GM18519 (cell line): ENCODE measurements around the gene POGLUT2.

Experiments
- ATAC-seq: cut with Tn5 transposase; IDR thresholded peaks from one replicate; pipeline ENCODE4 v1.9.1; 2021; ENCODE audit warnings: mild to moderate bottlenecking, moderate library complexity; ENCODE audit not compliant: unreplicated experiment, low FRiP score

The POGLUT2 gene

DNA sequence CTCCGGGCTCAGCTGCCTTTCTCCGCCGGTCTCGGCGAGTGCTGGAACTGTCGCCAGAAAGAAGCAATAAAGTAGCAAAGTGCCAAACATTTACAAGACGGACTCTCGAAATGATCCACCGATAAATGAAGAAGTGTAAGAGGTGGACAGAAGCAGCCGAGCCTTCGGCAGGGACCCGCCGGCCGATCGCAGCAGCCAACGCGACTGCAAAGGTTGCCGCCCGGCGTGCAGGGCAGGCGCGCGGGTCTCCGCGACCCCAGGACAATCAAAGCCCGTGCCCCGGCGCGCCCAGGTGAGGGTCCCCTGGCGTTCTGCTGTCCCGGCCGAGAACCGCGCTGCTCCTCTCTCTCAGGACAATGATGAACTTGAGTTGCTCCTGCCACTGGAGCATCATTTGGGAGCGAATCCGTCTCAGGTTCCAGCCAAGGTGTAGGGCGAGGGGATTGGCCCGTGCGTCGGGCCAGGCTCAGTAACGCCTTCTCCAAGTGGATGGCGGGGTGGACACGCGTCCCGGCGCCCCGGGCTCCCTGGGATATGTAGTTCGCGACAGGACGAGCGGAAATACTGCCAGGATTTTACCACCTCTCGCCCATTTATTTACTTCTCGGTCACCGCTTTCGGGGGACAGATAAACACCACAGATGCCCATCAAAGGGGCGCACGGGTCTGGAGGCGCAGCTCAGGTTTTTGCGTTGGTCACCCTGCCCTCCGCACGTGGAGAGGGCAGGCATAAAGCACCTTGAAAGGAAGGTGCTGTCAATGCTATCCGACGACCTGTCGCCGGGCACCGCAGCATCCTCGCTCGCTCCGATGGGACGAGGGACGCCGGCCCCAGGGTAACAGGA lies at the start of gene POGLUT2, which contains the start of gene BIVM:
TSS of gene POGLUT2 (minus strand) at position 396 of the 845 bp plus-strand sequence. CDS start at position 90, 306 bp downstream.
TSS of gene BIVM (plus strand) at position 539 of the 845 bp plus-strand sequence. CDS start 8,149 bp downstream, outside the sequence.
- ATAC-seq: peak; percentile 75

- peak; percentile 23 for ATAC-seq
Observed at GRCh38 chr13:102847272-102848234, 48.8 kb upstream of the POGLUT2 start.

GRCh38 chr13:102846261-102847015 lies 47.7 kb upstream of the POGLUT2 start:
- peak; percentile 33 for ATAC-seq

- ATAC-seq: peak; percentile 72
Observed at GRCh38 chr13:102845630-102846260, 47.0 kb upstream of the POGLUT2 start, which contains the start of gene ERCC5. ERCC5 (plus strand) TSS chr13:102846032; CDS start chr13:102846267, 235 bp downstream.

DNA sequence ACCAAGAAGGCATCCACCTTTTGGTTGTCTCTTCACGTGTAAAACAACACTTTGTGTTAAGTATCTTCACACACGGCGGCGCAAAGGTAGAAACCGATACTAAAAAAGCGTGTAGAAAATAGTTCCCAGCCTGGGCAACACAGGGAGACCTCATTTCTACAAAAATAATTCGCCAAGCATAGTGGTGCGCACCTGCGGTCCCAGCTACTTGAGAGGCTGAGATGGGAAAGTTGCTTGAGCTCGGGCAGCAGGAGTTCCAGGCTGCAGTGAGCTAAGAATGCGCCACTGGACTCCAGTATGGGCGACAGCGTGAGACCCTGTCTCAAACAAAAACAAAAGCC lies 46.5 kb upstream of the POGLUT2 start:
- ATAC-seq: peak; percentile 1

DNA sequence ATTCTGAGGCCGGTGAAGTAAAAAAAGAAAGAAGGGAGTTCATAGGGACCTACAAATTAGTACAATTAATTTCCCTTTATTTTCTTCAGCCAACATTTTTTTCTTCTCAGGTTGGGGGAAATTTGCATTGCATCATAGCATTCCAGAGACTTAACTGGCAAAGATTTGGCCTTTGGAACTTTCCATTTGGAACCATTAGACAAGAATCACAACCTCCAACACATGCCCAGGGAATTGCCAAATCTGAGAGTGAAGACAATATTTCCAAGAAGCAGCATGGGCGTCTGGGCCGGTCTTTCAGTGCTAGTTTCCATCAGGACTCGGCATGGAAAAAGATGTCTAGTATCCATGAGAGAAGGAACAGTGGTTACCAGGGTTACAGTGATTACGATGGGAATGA lies 40.7 kb upstream of the POGLUT2 start:
- ATAC-seq: no peak

GRCh38 chr13:102838982-102839381 lies 40.2 kb upstream of the POGLUT2 start:
- no peak for ATAC-seq

DNA sequence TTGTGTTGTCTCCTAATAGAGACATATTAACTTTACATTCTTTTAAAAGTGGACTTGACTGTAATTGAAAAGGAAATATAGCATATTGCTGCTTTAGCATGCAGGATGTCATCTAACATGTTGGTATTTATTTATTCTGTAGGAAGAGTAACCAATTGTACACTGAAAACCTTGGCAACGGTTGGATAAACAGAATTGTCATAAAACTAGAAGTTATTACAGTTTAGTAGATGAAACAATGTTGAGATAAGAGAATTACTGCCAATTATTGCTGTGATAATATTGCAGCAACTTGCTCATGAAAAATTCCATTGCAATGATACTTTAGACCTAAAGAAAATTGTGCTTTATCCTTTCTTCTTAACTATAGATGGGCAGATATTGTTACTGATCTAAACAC lies 39.5 kb upstream of the POGLUT2 start:
- ATAC-seq: no peak

DNA sequence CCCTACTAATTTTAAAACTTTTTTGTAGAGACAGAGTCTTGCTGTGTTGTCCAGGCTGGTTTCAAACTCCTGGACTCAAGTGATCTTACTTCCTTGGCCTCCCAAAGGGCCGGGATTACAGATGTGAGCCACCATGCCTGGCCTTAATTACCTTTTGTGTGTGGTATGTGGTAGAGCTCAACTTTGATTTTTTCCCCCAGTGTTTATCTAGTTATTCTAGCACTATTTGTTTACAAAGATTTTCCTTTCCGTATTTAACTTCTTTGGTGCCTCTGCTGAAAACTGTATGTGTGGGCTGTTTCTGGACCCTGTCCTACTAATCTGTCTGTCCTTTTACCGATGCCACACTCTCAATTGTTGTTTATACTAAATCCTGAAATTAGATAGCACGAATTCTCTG lies 37.7 kb upstream of the POGLUT2 start:
- no peak for ATAC-seq

- ATAC-seq: no peak
Observed at GRCh38 chr13:102830646-102831045, 31.9 kb upstream of the POGLUT2 start.

- no peak for ATAC-seq
Observed at GRCh38 chr13:102825921-102826706, 27.3 kb upstream of the POGLUT2 start.

DNA sequence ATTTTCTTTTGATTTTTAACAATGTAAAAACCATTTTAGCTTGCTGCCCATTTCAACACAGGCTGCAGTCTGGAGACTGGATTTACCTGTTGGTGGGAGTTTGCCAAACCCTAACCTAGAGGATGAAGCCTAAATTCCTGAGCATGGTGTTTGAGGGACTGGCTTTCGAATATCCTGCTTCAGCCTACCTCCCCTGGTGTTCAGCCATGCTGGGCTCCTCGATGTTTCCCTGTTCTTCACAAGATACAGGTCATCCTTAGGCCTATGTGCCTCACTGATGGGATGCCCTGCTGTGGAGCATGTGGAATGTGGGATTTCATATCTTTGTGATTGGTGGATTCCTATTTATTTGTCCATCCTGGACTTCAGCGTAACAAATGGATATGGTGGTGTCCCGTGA lies 26.6 kb upstream of the POGLUT2 start:
- ATAC-seq: no peak

GRCh38 chr13:102817907-102818306 lies 19.1 kb upstream of the POGLUT2 start:
- no peak for ATAC-seq

- ATAC-seq: no peak
Observed at GRCh38 chr13:102817241-102817640, 18.5 kb upstream of the POGLUT2 start.

DNA sequence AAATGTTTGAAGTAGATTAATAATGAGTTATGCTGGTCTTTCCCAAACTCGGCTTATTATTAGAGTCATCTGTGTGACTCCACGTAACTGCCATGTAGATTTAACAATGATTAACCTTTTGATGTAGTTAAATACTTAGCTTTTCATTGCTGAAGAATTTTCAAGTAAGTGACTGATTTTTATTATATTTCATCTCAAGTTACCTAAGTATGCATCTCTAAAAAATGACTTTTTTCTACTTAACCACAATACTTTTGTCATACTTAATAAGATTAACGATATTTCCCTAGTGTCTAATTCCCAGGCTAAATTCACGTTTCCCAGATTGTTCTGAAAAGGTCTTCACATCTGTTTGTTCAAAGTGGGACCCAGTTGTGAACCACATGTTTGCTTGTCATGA lies 17.9 kb upstream of the POGLUT2 start:
- no peak for ATAC-seq

- no peak for ATAC-seq
Observed at GRCh38 chr13:102815788-102816187, 17.0 kb upstream of the POGLUT2 start.

GRCh38 chr13:102814793-102815192 lies 16.0 kb upstream of the POGLUT2 start:
- ATAC-seq: no peak

DNA sequence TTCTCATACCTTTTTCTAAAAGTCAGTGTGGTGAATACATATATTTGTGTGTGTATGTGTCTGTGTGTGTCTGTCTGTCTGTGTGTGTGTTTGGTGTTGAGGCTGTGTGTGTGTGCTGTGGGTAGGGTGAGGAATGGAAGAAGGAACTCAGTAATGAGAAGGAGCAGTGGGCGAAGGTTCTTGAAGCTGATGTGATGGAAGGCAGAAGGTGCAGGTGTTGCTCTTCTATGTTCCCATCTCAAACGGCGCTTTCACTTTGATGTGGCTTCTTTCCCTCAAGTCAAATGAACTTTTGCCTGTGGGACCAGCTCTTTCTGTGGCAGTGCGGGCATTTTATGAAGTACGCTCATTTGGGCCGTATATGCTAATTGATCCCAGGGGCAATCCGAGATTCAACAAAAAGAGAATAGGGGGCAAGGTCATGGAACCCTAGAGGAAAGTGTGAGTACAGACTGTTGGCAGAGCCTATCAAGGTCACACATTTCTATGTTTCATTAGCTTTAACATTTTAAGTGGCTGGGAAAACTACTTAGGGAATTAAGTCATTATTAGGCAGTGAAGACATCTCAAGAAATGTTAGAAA lies 15.3 kb upstream of the POGLUT2 start:
- ATAC-seq: no peak
